C4-2B (cell line): ENCODE results near the gene DCHS1.

Experiments
- CTCF ChIP-seq: fragments of 450-650 bp; conservative IDR thresholded peaks from 2 replicates; pipeline ENCODE4 v1.5.1; 2017; ENCODE audit warnings: mild to moderate bottlenecking
- ZFX ChIP-seq: fragments of 450-650 bp; IDR thresholded peaks from 2 replicates; pipeline ENCODE4 v1.6.1; 2017

- no peak for TF ChIP-seq CTCF
- no peak for TF ChIP-seq ZFX
Observed at GRCh38 chr11:6656936-6657335, 1.3 kb upstream of the DCHS1 start.
